GM18870 (cell line): Measurements from ENCODE around the gene SMCR8.
"Not testable (repeated sequence)": the region's sequence is repeated elsewhere in the genome, so short reads cannot be mapped to it uniquely, and the experiment has no call there.

Experiments
- ATAC-seq: cut with Tn5 transposase; IDR thresholded peaks from one replicate; pipeline ENCODE4 v1.9.1; 2021; ENCODE audit warnings: moderate library complexity; ENCODE audit not compliant: unreplicated experiment

Gene SMCR8

DNA sequence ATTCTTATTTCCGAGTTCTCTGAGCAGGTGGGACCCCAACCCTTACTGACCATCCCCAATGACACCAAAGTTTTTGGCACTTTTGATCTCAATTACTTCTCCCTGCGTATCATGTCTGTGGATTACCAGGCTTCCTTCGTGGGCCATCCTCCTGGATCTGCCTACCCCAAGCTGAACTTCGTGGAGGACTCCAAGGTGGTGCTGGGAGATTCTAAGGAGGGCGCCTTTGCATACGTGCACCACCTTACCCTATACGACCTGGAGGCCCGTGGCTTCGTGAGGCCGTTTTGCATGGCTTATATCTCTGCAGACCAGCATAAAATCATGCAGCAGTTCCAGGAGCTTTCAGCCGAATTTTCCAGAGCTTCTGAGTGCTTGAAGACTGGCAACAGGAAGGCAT is 868 bp downstream of the SMCR8 start:
- ATAC-seq = no peak

DNA sequence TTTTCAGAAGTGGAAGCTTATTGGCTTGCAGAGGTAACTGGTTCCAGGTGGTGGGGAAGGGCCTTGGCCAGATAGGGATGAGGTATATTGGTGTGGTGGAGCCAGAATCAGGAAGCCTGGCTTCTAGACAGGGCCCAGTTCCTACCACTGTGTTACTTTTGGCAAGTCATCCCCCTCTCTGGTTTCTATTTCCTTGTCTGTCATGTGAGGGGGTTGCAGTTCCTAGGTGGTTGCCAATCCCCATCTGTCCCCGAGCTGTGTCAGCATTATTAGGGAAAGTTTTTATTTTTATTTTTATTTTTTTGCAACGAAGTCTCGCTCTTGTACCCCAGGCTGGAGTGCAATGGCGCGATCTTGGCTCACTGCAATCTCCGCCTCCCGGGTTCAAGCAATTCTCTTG is 3.0 kb downstream of the SMCR8 start:
- ATAC-seq = no peak

DNA sequence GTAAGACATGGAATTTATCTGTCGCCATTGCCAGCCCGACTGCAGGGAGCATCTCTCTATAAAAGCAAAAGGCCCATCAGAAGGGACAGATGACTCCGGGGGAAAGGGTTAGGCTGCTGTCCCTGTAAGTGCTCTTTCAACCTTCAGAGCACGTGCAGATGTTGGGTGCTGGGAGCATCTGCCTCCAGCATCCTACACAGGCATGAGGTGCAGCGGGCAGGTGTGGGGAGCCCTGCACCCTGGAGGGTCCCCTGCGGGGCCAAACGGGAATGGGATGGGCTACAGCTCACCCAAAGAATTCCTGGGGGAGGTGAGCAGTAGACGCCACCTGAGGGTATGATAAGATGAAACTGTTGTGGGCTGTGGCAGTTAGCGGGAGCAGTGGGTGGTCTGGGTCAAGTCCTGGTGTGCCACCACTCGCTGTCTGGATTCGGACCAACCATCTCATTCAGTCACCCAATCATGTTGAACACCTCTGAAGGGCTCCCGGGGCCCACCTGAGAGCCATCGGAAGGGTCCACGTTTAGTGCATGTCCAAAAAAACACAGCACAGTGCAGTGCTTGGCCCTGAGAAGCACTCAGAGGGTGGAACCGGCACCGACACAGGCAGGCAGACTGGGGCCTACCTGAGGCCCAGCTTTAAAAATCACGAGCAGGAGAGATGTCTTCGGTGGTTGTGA is 3.8 kb downstream of the SMCR8 start:
- ATAC-seq = no peak

DNA sequence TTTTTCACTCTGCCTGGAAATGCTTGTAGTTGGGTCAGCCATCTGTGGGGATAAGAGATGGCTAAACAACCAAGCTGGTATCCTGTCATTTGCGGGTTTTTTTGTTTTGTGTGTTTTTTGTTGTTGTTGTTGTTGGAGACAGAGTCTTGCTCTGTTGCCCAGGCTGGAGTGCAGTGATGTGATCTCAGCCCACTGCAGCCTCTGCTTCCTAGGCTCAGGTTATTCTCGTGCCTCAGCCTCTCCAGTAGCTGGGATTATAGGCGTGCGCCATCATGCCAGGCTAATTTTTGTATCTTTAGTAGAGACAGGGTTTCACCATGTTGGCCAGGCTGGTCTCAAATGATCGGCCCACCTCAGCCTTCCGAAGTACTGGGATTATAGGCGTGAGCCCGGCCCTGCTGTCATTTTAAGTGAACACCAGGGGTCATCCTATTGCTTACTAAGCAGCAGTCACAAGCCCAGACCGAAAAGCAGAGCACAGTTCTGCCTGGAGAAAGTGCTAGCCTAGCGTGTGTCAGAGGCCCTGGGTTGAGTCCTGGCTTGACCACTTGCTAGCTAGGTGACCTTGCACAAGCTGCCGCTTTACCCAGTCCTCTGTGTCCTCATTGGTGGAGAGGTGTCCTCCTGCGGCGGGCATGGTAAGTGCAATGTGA is 4.6 kb downstream of the SMCR8 start:
- ATAC-seq = no peak

DNA sequence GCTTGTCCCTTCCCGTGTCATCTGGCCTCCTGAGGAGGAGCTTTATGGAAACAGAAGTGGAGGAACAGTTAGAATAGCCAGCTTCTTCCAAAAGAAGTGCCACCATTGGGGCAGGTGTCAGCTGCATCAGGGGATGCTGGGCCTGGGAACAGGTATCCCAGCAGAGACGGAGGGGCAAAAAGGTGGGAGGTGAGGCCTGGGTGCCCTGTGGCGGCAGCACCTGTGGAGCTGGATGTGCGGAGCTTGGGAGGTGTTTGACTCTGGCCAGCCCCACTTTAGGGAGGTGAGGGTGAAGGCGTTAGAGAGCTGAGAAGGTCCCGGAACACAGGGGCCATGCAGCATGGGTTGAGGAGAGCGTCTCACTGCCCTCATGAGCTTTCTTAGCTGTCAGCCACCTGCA is 5.2 kb downstream of the SMCR8 start:
- no peak for ATAC-seq

DNA sequence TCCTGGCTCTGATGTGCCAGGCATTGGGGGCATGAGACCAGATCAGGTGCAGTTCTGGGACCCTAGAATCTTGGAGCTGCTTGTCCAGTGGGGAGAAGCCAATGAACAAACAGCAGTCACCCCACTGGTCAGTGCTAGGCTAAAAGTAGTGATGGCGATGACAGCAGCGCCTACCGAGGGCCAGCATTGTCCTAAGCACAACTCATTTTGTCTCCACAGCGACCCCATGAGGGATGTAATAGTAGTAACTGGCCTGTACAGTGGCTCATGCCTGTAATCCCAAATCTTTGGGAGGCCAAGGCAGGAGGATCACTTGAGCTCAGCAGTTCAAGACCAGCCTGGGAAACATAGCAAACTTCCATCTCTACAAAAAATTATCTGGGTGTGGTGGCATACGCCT is 6.2 kb downstream of the SMCR8 start:
- no peak for ATAC-seq

DNA sequence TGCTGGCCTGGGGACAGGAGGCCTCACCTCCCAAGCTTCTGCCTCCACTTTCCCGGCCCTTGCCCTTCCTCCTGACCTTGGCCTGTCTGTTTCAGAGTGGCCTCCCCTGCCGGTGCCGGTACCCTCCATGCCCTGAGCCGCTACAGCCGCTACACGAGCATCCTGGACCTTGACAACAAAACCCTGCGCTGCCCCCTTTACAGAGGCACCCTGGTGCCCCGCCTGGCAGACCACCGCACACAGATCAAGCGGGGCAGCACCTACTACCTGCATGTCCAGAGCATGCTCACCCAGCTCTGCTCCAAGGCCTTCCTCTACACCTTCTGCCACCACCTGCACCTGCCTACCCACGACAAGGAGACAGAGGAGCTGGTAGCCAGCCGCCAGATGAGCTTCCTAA is 7.4 kb downstream of the SMCR8 start:
- no peak for ATAC-seq

DNA sequence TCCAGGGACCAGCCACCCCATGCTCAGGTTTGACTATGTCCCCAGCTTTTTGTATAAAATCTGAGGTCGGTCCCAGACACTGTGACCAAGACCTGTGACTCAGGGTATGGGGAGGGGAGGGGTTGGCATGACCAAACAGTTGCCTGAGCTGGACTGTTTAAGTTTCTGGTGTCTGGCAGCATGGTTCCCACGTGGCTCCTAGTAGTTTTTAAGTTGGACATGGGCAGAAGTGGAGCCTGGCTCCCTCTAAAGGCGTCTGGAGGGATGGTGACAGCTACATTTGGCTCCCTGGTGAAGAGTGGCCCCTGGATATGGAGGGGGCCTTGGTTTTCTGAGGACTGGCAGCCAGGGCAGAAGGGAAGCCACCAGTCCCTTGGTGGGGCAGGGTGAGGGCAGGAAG is 7.9 kb downstream of the SMCR8 start:
- no peak for ATAC-seq

DNA sequence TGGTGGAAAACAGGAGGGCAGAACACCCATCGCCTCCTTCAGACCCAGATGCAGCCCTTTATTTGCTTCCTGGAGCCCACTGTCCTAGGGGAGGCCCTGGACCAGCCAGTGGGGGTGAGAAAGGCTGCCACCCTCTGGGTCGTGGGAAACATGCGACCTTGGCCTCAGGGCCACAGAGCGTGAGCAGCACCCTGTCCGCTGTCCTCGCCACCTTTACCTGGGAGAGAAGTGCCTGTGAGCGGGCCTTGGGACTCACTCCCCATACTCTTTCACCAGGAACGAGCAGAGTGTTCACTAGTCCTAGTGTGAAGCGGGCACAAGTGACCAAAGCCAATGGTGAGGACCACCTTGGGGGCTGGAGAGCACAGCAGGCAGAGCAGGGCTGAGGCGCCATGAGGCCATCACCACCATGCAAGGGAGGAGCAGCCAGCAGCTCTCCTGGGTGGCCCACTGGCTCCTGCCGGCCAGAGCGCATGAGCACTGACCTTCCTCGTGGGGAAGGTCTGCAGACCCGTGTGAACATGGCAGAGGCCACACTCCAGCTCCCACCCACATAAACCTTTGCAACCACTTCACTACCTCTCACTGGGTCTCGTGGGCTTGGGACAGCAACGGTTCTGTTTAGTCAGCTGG is 8.5 kb downstream of the SMCR8 start:
- no peak for ATAC-seq

DNA sequence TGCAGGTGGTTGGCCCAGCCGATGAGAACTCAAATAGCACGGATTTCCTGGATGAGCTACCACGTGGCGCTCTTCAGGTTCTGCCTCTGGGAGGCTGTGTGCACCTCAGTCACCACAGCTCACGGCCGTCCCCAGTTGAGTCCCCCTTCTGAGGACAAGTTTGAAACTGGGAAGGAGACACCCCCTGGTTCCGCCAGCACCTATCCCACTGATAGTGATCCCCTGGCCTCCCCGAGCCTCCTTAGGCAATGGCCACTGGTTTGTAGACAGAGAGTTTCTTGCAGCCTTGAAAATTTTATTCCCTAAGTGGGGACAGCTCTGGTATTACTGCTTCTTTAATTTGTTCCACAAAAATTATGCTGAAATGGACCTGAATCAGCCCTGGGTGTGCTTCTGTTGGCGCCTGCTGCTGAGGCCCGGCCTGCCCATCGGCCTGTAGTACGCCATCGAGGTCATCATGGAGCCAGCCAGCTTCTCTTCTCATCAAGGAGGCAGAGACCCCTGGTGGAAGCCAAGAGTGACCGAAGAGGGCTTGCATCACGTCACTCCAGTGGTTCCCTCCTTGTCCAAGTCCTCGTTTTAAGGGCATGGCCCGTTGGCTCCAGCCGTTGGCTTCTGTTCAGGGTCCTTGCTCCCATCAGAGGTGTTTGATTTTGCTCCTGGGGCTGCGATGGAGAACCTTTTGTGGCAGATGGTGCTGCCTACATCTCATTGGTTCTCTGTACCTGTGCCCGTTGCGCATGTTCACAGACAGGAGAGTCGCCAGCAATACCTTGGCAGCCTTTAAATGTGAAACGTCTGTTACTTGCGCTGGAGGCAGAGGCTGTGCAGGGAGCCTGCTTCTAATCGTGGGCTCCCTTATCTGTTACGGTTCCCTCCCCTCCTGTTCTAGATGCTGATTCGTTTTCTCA is 9.3 kb downstream of the SMCR8 start:
- ATAC-seq = no peak

DNA sequence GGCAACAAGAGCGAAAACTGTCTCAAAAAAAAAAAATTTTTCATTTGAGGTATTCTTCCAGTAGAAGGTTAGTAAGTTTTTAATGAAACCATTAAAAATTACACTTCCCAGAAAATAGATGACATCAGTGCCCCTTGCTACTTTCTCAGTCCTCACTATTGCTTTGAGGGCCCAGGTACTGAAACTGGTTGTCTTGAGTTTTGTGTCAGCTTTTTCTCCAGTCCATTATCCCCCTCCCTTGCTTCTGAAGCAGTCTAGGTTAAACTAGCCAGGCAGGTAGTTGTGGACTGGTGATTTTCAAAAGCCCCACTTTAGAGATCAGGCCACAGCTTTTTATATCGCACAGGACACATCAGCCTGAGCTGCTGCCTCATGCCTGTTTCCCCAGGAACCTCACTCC is 10.9 kb downstream of the SMCR8 start:
- ATAC-seq = no peak

DNA sequence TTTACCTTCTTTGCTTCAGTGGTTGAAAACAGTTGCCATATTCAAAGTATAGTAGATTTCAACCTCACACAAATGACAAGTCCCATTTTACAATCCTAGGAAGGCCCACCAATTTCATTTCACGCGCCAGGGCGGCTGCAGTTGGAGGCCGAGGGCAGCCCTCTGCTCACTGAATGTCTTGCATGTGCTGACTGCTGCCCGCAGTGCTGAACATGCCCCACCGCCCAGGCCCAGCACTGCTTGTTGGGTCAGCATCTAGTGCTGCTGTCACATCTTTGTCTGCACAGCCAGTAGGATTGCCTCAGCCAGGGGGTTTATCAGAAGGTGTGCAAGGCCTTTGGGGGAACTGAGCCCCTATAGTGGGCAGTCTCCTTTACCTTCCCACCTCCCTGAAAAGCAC is 11.5 kb downstream of the SMCR8 start:
- no peak for ATAC-seq

DNA sequence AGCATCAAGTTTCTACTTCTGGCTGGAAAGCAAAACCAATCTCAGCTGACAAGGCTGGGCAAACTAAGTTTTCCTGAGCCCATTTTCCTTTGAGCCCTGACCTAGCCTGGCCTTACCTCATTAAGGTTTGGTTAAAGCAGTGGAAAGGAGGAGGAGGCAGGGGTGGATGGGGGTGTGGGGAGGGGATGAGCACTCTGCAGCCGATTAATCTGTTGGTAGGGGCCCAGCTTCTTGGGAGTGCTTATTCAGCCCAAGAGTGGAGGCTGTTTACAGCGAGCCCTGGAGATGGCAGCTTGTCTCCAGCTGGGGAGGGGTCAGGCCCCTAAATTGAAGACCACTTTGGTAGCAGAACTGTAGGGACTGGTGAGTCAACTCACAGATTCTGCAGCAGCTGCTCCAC is 12.0 kb downstream of the SMCR8 start:
- ATAC-seq = no peak

DNA sequence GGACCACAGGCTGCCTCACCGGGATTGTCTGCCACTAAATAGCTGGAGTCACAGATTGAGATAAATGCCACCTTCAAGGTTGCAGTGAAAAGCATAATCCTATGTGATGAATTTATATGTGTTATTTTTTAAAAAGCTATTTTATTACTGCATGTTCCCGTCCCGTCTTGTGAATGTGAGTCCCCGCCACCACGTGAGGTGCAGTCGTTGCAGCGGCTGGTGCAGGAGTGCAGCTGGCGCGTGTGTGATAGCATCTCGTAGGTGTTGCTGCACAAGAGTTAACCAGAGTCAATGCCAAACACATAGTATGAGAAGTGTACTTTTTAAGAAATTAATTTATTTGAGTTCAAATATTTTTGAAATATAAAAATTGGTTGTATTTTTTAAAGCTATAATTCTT is 12.5 kb downstream of the SMCR8 start:
- ATAC-seq = no peak

DNA sequence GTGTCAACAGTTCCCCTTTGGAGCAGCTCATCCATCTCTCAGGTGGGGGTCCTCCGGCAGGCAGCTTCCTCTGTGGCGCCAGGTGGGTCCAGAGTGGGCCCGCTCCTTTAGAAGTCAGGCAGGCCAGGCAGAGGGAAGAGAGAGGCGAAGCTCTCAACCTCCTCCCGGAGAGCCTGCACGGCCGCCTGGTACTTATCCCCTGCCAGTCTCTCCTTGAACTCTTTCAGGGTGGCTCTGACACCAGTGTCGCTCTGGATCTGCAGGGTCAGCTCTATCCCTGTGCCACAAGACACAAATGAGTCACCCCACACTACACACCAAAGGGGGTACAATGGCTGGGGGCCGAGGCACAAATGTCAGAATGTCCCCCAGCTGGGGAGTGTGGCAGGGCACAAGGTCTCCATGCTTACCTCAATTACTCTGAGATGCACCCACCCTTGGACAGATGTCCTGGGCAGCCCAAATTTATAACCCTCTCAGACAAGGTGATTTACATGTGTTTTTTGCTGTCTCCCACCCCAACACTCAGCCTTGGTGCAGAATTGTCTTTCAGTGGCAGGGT is 13.6 kb downstream of the SMCR8 start:
- ATAC-seq = no peak

DNA sequence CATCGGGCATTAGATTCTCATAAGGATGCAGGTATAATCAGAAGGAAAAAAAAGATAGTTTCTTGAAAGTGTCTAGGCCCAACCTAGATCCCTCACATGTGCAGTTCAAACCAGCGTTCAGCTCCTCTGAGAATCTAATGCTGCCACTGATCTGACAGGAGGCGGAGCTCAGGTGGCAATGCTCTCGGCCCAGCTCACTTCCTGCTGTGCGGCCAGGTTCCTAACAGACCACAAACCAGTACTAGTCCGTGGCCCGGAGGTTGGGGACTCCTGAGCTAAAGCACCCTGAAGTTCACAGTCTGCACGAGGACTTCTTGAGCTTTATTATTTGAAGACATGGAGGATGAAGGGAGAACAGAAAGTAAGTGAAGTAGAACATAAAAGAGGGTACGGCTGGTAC is 16.8 kb downstream of the SMCR8 start:
- ATAC-seq = no peak

DNA sequence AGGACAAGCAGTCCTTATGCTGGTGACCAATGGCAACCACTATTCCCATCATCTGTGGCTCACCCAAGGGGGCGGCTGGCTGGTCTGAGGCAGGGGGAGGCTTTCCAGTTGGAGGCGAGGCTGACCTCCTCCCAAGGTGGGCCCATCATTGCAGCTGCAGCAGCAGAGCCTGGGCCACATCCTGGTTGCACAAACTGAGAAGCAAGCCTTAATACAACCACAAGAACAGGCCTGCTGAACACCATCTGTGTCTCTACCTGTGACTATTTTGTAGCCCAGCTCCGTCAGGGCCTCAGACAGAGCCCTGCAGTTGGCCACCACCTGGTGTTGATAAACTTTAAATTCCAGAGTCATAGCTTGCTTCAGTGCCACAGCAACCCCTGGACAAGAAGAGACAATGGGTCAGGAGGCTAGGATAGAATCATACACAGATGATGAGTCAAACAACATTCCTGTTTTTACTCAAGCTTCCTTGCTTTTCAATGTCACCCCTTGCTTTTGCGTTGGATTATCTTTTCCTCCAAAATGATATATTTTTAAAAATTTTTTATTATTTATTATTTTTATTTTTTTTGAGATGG is 17.9 kb downstream of the SMCR8 start:
- no peak for ATAC-seq

DNA sequence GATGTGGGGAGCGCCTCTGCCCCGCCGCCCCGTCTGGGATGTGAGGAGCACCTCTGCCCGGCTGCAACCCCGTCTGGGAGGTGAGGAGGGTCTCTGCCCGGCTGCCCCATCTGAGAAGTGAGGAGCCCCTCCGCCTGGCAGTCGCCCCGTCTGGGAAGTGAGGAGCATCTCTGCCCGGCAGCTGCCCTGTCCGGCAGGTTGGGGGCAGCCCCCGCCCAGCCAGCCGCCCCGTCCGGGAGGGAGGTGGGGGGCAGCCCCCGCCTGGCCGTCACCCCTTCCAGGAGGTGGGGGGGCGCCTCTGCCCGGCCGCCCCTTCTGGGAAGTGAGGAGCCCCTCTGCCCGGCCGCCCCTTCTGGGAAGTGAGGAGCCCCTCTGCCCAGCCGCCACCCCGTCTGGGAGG is 23.1 kb downstream of the SMCR8 start:
- not testable (repeated sequence) for ATAC-seq

DNA sequence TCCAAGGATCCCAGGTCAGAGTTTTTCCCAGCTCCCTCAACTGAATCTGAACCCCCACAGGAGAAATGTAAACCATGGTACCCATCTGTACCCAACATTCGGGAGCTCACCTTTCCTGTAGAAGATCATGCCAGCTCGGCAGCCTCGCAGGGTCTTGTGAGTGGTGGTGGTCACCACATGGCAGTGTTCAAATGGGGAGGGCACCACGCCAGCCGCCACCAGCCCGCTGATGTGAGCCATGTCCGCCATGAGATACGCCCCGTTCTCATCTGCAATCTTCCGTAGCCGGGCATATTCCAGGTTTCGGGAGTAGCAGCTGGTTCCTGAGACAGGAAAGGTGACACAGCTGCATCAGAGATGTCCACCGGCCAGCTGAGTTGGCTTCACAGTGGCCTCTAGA is 24.8 kb downstream of the SMCR8 start:
- ATAC-seq = no peak

DNA sequence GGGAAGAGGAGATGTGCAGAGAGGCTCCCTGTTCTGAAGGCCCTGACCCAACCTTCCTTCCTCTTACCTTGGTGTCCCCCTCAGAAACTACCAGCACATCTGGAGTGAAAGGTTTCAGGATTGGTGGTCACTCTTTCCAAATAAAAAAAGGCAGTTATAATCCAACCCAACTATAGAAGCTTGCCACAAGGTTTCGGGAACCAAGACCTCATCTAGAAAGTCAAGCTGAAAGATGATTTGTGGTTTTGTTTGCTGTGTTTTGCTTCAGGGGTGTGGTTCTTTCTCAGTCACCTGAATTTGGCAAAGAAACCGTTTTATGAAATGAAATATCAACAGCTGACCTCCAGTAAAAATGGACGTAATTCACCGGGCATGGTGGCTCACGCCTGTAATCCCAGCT is 28.9 kb downstream of the SMCR8 start:
- ATAC-seq = no peak

DNA sequence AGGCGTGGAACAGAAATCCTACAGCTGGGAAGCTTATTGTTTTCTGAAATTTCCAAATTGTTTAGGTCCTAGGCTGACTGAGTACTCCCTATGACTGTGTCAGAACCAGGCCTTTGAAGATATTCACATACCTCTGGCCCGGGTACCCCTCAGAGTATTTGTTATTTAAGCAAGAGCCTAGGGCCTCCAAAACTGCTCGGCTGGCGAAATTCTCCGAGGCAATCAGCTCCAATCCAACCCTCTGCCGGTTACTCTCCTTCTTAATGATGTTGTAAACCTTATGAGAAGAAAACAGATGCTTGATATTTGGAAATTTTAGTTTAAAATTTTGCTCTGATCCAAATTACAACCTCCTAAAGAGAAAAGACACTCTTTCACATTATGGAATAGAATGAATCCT is 38.4 kb downstream of the SMCR8 start:
- no peak for ATAC-seq
